BLaER1 (cell line): Measurements from ENCODE around the gene KRT6A.
"Not testable (repeated sequence)": the region's sequence is repeated elsewhere in the genome, so short reads cannot be mapped to it uniquely, and the experiment has no call there.

ENCODE experiments used
- H3K27ac ChIP-seq: shearing (Covaris generic); formaldehyde crosslinking; 2 replicates; pipeline ENCODE4 v1.8.1; 2022
- H3K27me3 ChIP-seq: shearing (Covaris generic); formaldehyde crosslinking; 2 replicates; pipeline ENCODE4 v1.8.1; 2022
- H3K36me3 ChIP-seq: shearing (Covaris generic); formaldehyde crosslinking; 2 replicates; pipeline ENCODE4 v1.8.1; 2022
- H3K4me1 ChIP-seq: shearing (Covaris generic); formaldehyde crosslinking; 2 replicates; pipeline ENCODE4 v1.8.1; 2022
- H3K4me2 ChIP-seq: shearing (Covaris generic); formaldehyde crosslinking; 2 replicates; pipeline ENCODE4 v1.8.1; 2022
- H3K4me3 ChIP-seq: shearing (Covaris generic); formaldehyde crosslinking; 2 replicates; pipeline ENCODE4 v1.8.1; 2022
- H3K9ac ChIP-seq: shearing (Covaris generic); formaldehyde crosslinking; 2 replicates; pipeline ENCODE4 v1.8.1; 2022
- H3K9me3 ChIP-seq: shearing (Covaris generic); formaldehyde crosslinking; 2 replicates; pipeline ENCODE4 v1.8.1; 2022
- H4K20me1 ChIP-seq: shearing (Covaris generic); formaldehyde crosslinking; 2 replicates; pipeline ENCODE4 v1.8.1; 2022
- Cebpa-rat ChIP-seq: shearing (Covaris generic); IDR thresholded peaks from 2 replicates; pipeline ENCODE4 v1.8.1; 2022

KRT6A gene

DNA sequence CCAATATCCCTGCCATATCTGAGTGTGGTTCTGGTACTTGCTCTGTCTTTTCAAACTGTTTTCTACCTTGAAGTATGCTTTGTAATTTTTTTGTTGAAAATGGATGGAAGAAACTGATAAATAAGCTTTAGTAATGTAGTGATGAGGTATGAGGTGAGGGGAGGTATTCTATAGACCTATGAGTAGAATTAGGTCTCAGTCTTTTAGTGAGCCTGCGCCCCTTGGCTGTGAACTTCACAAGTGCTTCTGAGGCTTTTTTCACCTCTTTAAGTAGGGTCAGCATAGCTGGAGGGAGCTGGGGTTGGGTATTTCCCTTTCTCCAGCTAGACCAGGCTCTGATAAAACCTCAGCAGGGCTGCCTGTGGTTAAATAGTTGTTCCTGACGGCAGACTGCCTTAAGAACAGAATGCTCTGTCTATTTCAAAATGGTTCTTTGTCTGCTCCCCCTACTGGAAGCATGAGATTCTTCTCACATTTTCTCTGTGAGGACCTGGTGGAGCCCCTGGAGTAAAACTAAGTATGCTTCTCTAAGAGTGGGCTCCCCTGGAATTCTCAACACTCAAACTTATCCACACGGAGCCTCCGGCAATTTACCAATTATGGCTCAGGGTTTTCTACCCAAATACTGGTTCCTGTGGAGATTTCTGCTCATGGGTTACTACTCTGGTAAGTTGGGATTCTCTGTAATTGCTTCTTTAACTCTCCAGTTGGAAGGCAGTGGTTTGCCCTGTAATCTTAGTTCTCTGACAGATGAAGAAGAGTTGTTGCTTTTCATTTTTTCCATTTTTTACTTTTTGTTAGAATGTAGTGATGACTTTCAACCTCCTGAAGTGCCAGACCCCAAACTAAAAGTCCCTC is 14.0 kb upstream of the KRT6A start:
- Histone ChIP-seq H3K27me3 (no peaks in the 10 kb centered on the region), H3K9me3 (peaks cover 9% of the 10 kb centered on the region), H3K36me3 (no peaks in the 10 kb centered on the region), H3K4me2 (no peak overlapping the region), H3K4me3 (no peak overlapping the region), H3K4me1 (no peaks in the 10 kb centered on the region), H4K20me1 (no peaks in the 10 kb centered on the region), H3K27ac (no peak overlapping the region), H3K9ac (no peak overlapping the region)
- no peak for TF ChIP-seq Cebpa-rat

GRCh38 chr12:52502877-52503276 is 9.8 kb upstream of the KRT6A start:
- Histone ChIP-seq H3K4me1 (no peaks in the 10 kb centered on the region), H3K9ac (no peak overlapping the region), H3K4me2 (no peak overlapping the region), H3K27ac (no peak overlapping the region), H3K4me3 (no peak overlapping the region), H3K36me3 (no peaks in the 10 kb centered on the region), H4K20me1 (no peaks in the 10 kb centered on the region), H3K9me3 (no peaks in the 10 kb centered on the region), H3K27me3 (no peaks in the 10 kb centered on the region)
- no peak for TF ChIP-seq Cebpa-rat

- H3K4me1 ChIP-seq = peaks cover 9% of the 10 kb centered on the region
Measured at GRCh38 chr12:52501490-52501889, 8.4 kb upstream of the KRT6A start.

DNA sequence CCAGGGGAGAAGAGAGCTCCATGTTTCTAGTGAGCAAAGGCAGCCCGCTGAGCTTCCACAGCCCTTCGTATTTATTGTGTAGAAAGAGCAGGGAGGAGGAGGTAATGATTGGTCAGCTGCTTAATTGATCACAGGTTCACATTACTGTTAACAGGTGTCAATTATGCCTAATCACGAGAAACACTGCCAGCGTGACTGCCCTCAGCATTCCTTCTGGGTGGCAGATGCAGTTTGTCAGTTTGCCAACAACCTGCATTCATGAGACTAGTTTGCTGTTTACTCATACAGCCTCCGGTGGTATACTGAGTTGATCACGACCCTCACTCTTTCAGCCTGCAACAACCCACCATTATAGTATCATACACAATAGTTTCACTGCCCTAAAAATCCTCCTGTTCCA is 7.5 kb upstream of the KRT6A start:
- peaks cover 18% of the 10 kb centered on the region for H3K4me1 ChIP-seq
- not testable (repeated sequence) for H4K20me1 ChIP-seq, H3K4me3 ChIP-seq, H3K27me3 ChIP-seq, H3K9me3 ChIP-seq, H3K4me2 ChIP-seq, H3K9ac ChIP-seq, H3K27ac ChIP-seq, H3K36me3 ChIP-seq

More at GRCh38 chr12:52501490-52501889, 8.4 kb upstream of the KRT6A start:
- H3K4me2 ChIP-seq = no peak overlapping the region
- H4K20me1 ChIP-seq = no peaks in the 10 kb centered on the region
- H3K36me3 ChIP-seq = no peaks in the 10 kb centered on the region
- no peak overlapping the region for H3K27ac ChIP-seq
- H3K9me3 ChIP-seq = no peaks in the 10 kb centered on the region
- no peak overlapping the region for H3K4me3 ChIP-seq
- no peak for TF ChIP-seq Cebpa-rat
- H3K27me3 ChIP-seq = no peaks in the 10 kb centered on the region
- no peak overlapping the region for H3K9ac ChIP-seq

DNA sequence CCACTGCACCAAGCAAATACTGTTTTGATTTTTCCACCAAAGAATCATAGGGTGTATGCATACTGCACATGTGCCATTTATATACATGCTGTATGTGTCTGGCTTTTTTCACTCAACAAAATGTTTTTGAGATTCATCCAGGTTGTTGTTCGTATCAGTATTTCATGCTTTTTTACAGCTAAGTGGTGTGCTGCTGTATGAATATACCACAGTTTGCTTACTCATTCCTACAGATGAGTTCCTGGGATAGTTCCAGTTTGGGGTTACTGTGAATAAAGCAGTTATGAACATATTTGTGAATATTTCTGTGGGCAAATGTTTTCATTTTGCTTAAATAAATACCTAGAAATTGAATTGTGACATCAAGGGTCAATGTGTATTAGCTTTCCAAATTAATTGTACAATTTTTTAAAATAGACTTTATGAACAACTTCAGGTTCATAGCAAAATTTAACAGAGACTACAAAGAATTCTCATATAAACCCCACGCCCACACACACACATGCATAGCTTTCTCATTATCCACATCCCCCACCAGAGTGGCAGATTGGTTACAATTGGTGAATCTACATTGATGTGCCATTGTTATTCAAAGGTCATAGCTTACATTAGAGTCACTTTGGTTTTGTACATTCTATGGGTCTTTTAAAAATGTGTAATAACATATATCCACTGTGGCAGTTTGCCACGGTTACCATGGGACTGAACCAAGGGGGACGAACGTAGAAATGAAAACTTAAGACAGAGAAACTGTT is 6.9 kb upstream of the KRT6A start:
- Histone ChIP-seq H3K4me2 (no peak overlapping the region), H3K27me3 (no peaks in the 10 kb centered on the region), H4K20me1 (no peaks in the 10 kb centered on the region), H3K27ac (no peak overlapping the region), H3K4me3 (no peak overlapping the region), H3K9me3 (no peaks in the 10 kb centered on the region), H3K36me3 (no peaks in the 10 kb centered on the region), H3K9ac (no peak overlapping the region), H3K4me1 (peaks cover 24% of the 10 kb centered on the region)
- no peak for TF ChIP-seq Cebpa-rat

GRCh38 chr12:52498946-52499345 is 5.9 kb upstream of the KRT6A start:
- peaks cover 24% of the 10 kb centered on the region for H3K4me1 ChIP-seq
- H4K20me1 ChIP-seq = no peaks in the 10 kb centered on the region
- no peaks in the 10 kb centered on the region for H3K9me3 ChIP-seq
- H3K4me2 ChIP-seq = no peak overlapping the region
- TF ChIP-seq Cebpa-rat = no peak
- no peaks in the 10 kb centered on the region for H3K27me3 ChIP-seq
- H3K36me3 ChIP-seq = no peaks in the 10 kb centered on the region
- no peak overlapping the region for H3K27ac ChIP-seq
- H3K9ac ChIP-seq = no peak overlapping the region
- H3K4me3 ChIP-seq = no peak overlapping the region

- no peaks in the 10 kb centered on the region for H4K20me1 ChIP-seq
- H3K36me3 ChIP-seq = no peaks in the 10 kb centered on the region
- H3K9ac ChIP-seq = no peak overlapping the region
- H3K27me3 ChIP-seq = no peaks in the 10 kb centered on the region
- H3K4me3 ChIP-seq = no peak overlapping the region
- TF ChIP-seq Cebpa-rat = no peak
- peaks cover 24% of the 10 kb centered on the region for H3K4me1 ChIP-seq
- H3K27ac ChIP-seq = no peak overlapping the region
- H3K9me3 ChIP-seq = no peaks in the 10 kb centered on the region
- no peak overlapping the region for H3K4me2 ChIP-seq
Measured at GRCh38 chr12:52497975-52498374, 4.9 kb upstream of the KRT6A start.

DNA sequence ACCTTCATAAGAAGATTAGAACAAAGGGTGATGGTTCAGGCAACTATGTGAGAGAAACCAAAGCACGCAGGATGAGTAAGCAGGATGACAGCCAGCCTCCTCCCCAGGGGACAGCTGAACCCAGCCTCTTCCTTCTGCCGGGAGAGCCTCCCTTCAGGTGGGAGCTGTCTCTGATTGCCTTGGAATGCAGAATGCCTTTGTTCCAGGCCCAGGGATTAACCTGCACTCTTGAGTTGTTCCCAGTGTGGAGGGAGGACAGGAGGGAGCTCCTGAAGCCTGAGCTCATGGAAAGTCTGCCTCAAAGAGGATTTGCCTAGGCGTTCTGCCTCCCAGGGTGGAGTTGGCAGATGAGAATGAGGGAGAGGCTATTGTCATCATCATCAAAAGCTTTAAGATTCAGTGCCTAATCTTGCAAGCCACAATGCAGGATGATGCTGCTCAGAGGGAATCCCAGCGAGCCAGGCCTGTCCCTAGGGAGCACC is 3.6 kb upstream of the KRT6A start:
- Histone ChIP-seq H3K4me2 (peak overlapping the region; percentile 41), H3K4me1 (peaks cover 24% of the 10 kb centered on the region), H3K36me3 (no peaks in the 10 kb centered on the region), H3K4me3 (no peak overlapping the region), H3K9ac (no peak overlapping the region), H3K27me3 (no peaks in the 10 kb centered on the region), H3K9me3 (no peaks in the 10 kb centered on the region), H4K20me1 (no peaks in the 10 kb centered on the region), H3K27ac (no peak overlapping the region)
- no peak for TF ChIP-seq Cebpa-rat

DNA sequence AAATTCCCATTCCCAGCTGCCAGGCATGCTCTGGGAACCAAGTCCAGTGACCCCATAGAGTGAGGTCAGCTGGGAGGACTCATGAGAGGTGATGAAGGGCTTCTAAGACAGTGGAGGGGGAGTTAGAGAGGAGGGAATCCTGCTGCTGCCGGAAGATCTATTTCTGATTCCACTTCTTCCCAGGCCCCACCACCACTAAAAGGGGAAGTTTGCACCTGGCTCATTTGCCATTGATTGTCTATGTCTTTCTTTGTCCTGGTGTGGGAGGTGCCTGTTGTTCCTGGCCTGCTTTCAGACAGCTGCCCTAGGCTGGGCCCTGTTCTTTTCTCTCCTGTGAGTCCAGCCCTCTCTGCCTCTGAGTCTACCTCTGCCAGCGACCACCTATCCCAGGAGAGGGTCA is 3.0 kb upstream of the KRT6A start:
- H3K36me3 ChIP-seq = no peaks in the 10 kb centered on the region
- peak overlapping the region; percentile 41 for H3K4me2 ChIP-seq
- no peak overlapping the region for H3K4me3 ChIP-seq
- H3K4me1 ChIP-seq = peaks cover 24% of the 10 kb centered on the region
- no peaks in the 10 kb centered on the region for H3K27me3 ChIP-seq
- no peaks in the 10 kb centered on the region for H3K9me3 ChIP-seq
- no peaks in the 10 kb centered on the region for H4K20me1 ChIP-seq
- no peak for TF ChIP-seq Cebpa-rat
- no peak overlapping the region for H3K27ac ChIP-seq
- no peak overlapping the region for H3K9ac ChIP-seq

GRCh38 chr12:52495389-52495788 is 2.3 kb upstream of the KRT6A start:
- Histone ChIP-seq H4K20me1 (no peaks in the 10 kb centered on the region), H3K27ac (no peak overlapping the region), H3K9ac (no peak overlapping the region), H3K4me1 (peaks cover 24% of the 10 kb centered on the region), H3K9me3 (no peaks in the 10 kb centered on the region), H3K27me3 (no peaks in the 10 kb centered on the region), H3K36me3 (no peaks in the 10 kb centered on the region), H3K4me3 (no peak overlapping the region), H3K4me2 (peak overlapping the region; percentile 41)
- TF ChIP-seq Cebpa-rat = no peak
